ENCODE data around the gene UPK2.

The UPK2 gene

DNA sequence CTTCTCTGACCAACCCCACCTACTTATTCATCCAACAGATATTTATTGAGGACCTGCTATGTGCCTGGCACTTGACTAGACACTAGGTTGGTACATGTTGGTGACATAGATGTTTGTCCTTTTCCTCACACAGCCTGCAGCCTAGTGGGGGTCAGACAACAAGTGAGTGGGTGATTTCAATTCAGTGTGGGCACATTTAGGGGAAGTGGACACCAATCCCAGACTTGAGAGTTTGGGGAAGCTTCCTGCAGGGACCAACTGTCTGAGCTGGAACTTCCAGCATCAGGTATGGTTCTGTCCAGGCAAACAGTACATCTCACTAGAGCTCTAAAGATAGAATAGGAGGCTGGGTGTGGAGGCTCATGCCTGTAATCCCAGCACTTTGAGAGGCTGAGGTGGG is 24.5 kb upstream of the UPK2 start:
- Histone ChIP-seq H3K27me3 (ENCODE audit: insufficient read depth, poor library complexity, severe bottlenecking) (no peaks in the 10 kb centered on the region), H3K9me3 (ENCODE audit: severe bottlenecking) (no peaks in the 10 kb centered on the region), H3K36me3 (ENCODE audit: low read depth) (no peaks in the 10 kb centered on the region), H3K4me3 (ENCODE audit: severe bottlenecking) (no peak overlapping the region), H3K27ac (ENCODE audit: poor library complexity, severe bottlenecking) (no peak overlapping the region), H3K4me1 (ENCODE audit: insufficient read depth, poor library complexity, severe bottlenecking) (peaks cover 8% of the 10 kb centered on the region)
- ATAC-seq (ENCODE audit: low read depth) (no peak), DNase-seq (ENCODE audit: low spot score) (no peak)
- TF ChIP-seq, protein P1, sequence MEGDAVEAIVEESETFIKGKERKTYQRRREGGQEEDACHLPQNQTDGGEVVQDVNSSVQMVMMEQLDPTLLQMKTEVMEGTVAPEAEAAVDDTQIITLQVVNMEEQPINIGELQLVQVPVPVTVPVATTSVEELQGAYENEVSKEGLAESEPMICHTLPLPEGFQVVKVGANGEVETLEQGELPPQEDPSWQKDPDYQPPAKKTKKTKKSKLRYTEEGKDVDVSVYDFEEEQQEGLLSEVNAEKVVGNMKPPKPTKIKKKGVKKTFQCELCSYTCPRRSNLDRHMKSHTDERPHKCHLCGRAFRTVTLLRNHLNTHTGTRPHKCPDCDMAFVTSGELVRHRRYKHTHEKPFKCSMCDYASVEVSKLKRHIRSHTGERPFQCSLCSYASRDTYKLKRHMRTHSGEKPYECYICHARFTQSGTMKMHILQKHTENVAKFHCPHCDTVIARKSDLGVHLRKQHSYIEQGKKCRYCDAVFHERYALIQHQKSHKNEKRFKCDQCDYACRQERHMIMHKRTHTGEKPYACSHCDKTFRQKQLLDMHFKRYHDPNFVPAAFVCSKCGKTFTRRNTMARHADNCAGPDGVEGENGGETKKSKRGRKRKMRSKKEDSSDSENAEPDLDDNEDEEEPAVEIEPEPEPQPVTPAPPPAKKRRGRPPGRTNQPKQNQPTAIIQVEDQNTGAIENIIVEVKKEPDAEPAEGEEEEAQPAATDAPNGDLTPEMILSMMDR (IDR thresholded peaks at IDR 0.05; ENCODE audit: poor library complexity, severe bottlenecking), result no peak

DNA sequence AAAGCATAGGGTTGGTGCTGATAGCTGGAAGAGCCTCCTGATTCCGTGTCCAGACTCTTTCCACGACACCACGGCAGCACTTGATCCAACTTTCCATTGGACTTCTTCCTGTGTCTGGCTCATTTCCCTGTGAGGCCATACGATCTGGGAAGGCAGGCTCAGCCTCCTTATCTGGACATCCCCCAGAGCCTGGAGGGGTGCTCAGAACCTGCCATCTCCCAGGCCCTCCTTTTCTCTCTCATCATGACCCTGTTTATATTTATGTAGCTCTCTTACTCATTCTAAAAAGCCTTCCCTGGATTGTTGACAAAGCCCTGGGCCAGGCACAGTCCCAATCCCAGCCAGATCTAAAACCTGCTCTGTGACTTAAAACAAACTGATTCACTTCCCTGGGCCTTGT is 22.6 kb upstream of the UPK2 start:
- Histone ChIP-seq H3K9me3 (ENCODE audit: severe bottlenecking) (no peaks in the 10 kb centered on the region), H3K4me1 (ENCODE audit: insufficient read depth, poor library complexity, severe bottlenecking) (peaks cover 8% of the 10 kb centered on the region), H3K36me3 (ENCODE audit: low read depth) (no peaks in the 10 kb centered on the region), H3K27me3 (ENCODE audit: insufficient read depth, poor library complexity, severe bottlenecking) (no peaks in the 10 kb centered on the region), H3K27ac (ENCODE audit: poor library complexity, severe bottlenecking) (no peak overlapping the region), H3K4me3 (ENCODE audit: severe bottlenecking) (no peak overlapping the region)
- DNase-seq (ENCODE audit: low spot score) (no peak), ATAC-seq (ENCODE audit: low read depth) (no peak)
- TF ChIP-seq, protein P1 (IDR thresholded peaks at IDR 0.05; ENCODE audit: poor library complexity, severe bottlenecking), result no peak

DNA sequence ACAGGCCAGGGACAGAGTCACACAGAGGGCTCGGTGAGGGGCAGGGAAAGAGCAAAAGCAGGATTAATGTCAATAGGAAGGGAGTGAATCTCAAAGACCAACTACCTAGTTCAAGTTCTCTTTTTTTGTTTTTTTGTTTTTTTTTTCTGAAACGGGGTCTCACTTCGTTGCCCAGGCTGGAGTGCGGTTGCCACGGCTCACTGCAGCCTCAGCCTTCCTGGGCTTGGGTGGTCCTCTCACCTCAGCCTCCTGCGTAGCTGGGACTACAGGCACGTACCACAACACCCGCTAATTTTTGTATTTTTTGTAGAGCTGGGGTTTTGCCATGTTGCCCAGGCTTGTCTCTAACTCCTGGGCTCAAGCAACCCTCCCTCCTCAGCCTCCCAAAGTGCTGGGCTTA is 20.7 kb upstream of the UPK2 start:
- DNase-seq (ENCODE audit: low spot score) (no peak), ATAC-seq (ENCODE audit: low read depth) (no peak)
- Histone ChIP-seq H3K4me1 (ENCODE audit: insufficient read depth, poor library complexity, severe bottlenecking) (peaks cover 22% of the 10 kb centered on the region), H3K27me3 (ENCODE audit: insufficient read depth, poor library complexity, severe bottlenecking) (no peaks in the 10 kb centered on the region), H3K36me3 (ENCODE audit: low read depth) (no peaks in the 10 kb centered on the region), H3K9me3 (ENCODE audit: severe bottlenecking) (no peaks in the 10 kb centered on the region), H3K27ac (ENCODE audit: poor library complexity, severe bottlenecking) (no peak overlapping the region), H3K4me3 (ENCODE audit: severe bottlenecking) (no peak overlapping the region)
- TF ChIP-seq, protein P1 (IDR thresholded peaks at IDR 0.05; ENCODE audit: poor library complexity, severe bottlenecking), result no peak

DNA sequence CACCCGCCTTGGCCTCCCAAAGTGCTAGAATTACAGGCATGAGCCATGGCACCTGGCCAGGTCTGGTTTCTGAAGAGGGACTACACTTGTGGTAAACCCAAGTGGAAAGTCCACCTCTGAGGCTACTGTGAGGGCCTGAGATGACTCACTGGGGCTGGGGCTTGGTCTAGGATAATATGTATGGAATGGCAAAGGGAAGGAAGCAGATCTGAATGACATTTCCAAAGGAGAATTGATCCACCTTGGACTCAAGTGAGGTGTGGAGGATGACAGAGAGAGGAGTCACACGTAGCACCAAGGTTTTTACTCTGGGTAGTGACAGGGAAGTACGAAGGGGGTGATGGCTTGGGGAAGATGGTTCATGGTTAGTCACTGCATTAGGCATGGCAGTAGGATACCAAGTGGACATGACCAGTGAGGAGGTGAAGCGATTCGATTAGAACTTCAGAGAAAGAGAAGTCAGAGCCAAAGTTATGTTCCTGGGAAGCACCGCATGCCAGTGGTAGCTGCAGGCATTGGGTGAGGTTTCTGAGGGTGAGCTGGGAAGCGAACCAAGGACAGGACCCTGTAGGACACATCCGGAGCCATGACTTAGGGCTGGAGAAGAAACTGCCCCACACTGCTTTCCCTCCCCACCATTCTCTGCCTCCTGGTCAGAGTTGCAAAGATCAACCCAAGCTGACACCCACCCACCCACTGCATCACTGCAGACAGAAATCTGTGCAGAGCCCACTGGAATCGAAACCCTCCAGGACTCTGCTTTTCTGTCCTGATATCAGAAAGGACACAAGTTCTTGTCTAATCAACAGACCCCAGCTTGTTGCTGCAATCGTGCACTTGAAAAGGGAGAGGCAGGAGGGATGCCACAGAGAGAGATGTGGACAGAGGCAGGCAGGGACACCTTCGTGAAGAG is 17.4 kb upstream of the UPK2 start:
- peak overlapping the region; percentile 73 for H3K27ac ChIP-seq (ENCODE audit: poor library complexity, severe bottlenecking)
- no peaks in the 10 kb centered on the region for H3K27me3 ChIP-seq (ENCODE audit: insufficient read depth, poor library complexity, severe bottlenecking)
- peaks cover 22% of the 10 kb centered on the region for H3K4me1 ChIP-seq (ENCODE audit: insufficient read depth, poor library complexity, severe bottlenecking)
- TF ChIP-seq, protein P1 (IDR thresholded peaks at IDR 0.05; ENCODE audit: poor library complexity, severe bottlenecking), result no peak
- H3K36me3 ChIP-seq (ENCODE audit: low read depth), result no peaks in the 10 kb centered on the region
- peak; percentile 96 for DNase-seq (ENCODE audit: low spot score)
- ATAC-seq (ENCODE audit: low read depth), result peak; percentile 92
- H3K9me3 ChIP-seq (ENCODE audit: severe bottlenecking), result no peaks in the 10 kb centered on the region
- H3K4me3 ChIP-seq (ENCODE audit: severe bottlenecking), result no peak overlapping the region

DNA sequence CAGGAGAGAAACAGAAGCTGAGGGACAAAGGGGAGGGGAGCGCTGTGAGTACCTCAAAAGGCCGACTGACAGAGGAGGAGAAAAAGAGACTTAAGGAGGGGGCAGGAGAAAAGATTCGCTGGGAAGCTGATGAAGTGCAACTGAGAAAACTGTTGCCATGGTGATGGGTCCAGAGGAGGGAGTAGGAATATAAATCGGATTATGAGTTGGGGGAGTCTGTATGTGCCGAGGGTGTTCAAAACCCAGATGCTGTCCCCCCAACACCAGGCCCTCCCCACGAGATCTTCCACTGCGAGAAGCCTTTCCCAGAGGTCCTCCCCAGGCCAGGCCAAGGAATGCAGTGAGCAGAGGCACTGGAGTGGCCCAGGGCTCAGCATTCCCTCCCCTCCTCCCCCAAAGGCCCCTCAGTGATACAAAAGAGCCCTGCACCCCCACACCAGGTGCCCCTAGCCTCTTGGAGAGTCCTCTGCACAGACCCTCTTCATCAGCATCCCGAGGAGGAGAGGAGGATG is 16.6 kb upstream of the UPK2 start:
- Histone ChIP-seq H3K27me3 (ENCODE audit: insufficient read depth, poor library complexity, severe bottlenecking) (no peaks in the 10 kb centered on the region), H3K9me3 (ENCODE audit: severe bottlenecking) (no peaks in the 10 kb centered on the region), H3K27ac (ENCODE audit: poor library complexity, severe bottlenecking) (peak overlapping the region; percentile 73), H3K4me3 (ENCODE audit: severe bottlenecking) (no peak overlapping the region), H3K4me1 (ENCODE audit: insufficient read depth, poor library complexity, severe bottlenecking) (peaks cover 22% of the 10 kb centered on the region), H3K36me3 (ENCODE audit: low read depth) (no peaks in the 10 kb centered on the region)
- DNase-seq (ENCODE audit: low spot score) (no peak), ATAC-seq (ENCODE audit: low read depth) (no peak)
- TF ChIP-seq, protein P1 (IDR thresholded peaks at IDR 0.05; ENCODE audit: poor library complexity, severe bottlenecking), result no peak

Data from RWPE2 (cell line).